HG03095 (cell line): ENCODE data around the gene OR2F1.

Source experiments
- ATAC-seq: cut with Tn5 transposase; IDR thresholded peaks from one replicate; pipeline ENCODE4 v1.9.1; 2021; ENCODE audit warnings: moderate library complexity; ENCODE audit not compliant: unreplicated experiment

OR2F1 gene

GRCh38 chr7:143953421-143953820 lies 1.2 kb upstream of the OR2F1 start:
- no peak for ATAC-seq

- no peak for ATAC-seq
Observed at GRCh38 chr7:143954135-143954534, 509 bp upstream of the OR2F1 start.

GRCh38 chr7:143958781-143959180 lies 4.1 kb downstream of the OR2F1 start:
- no peak for ATAC-seq

- ATAC-seq = no peak
Observed at GRCh38 chr7:143960813-143961610, 6.4 kb downstream of the OR2F1 start.

GRCh38 chr7:143965280-143965679 lies 10.6 kb downstream of the OR2F1 start:
- ATAC-seq = no peak

- no peak for ATAC-seq
Observed at GRCh38 chr7:143967398-143967797, 12.8 kb downstream of the OR2F1 start.

- no peak for ATAC-seq
Observed at GRCh38 chr7:143973870-143974416, 19.3 kb downstream of the OR2F1 start.

GRCh38 chr7:143974459-143974858 lies 19.8 kb downstream of the OR2F1 start:
- no peak for ATAC-seq

GRCh38 chr7:143975617-143976016 lies 21.0 kb downstream of the OR2F1 start:
- ATAC-seq = no peak

- ATAC-seq = no peak
Observed at GRCh38 chr7:143978585-143978984, 23.9 kb downstream of the OR2F1 start.

GRCh38 chr7:143979359-143979758 lies 24.7 kb downstream of the OR2F1 start:
- no peak for ATAC-seq

GRCh38 chr7:143979998-143980397 lies 25.4 kb downstream of the OR2F1 start:
- ATAC-seq = no peak

GRCh38 chr7:143980746-143981510 lies 26.3 kb downstream of the OR2F1 start:
- no peak for ATAC-seq

GRCh38 chr7:143983960-143984359 lies 29.3 kb downstream of the OR2F1 start:
- ATAC-seq = no peak

- no peak for ATAC-seq
Observed at GRCh38 chr7:143987513-143987912, 32.9 kb downstream of the OR2F1 start.

- no peak for ATAC-seq
Observed at GRCh38 chr7:143988976-143989745, 34.5 kb downstream of the OR2F1 start.

- ATAC-seq = no peak
Observed at GRCh38 chr7:143992670-143993069, 38.0 kb downstream of the OR2F1 start.

- ATAC-seq = no peak
Observed at GRCh38 chr7:143993924-143994323, 39.3 kb downstream of the OR2F1 start.

- no peak for ATAC-seq
Observed at GRCh38 chr7:144000020-144000419, 45.4 kb downstream of the OR2F1 start, which contains the start of gene OR6B1. TSS of gene OR6B1 (plus strand) at chr7:144000320. CDS start at chr7:144003997, 3,677 bp downstream.

GRCh38 chr7:144001543-144001942 lies 46.9 kb downstream of the OR2F1 start:
- no peak for ATAC-seq

- no peak for ATAC-seq
Observed at GRCh38 chr7:144004703-144005102, 50.1 kb downstream of the OR2F1 start.
